ENCODE results near the gene SMAP1.

The SMAP1 gene

GRCh38 chr6:70667711-70668498 lies at the start of gene SMAP1:
Gene SMAP1 (plus strand): TSS chr6:70667883. CDS start chr6:70668024, 141 bp downstream.
- peak; percentile 96 to 97 for DNase-seq

GRCh38 chr6:70620746-70621145 lies 46.9 kb upstream of the SMAP1 start:
- no peak for DNase-seq

- no peak for DNase-seq
Measured at GRCh38 chr6:70622461-70622860, 45.2 kb upstream of the SMAP1 start.

GRCh38 chr6:70625436-70625835 lies 42.2 kb upstream of the SMAP1 start:
- DNase-seq, result no peak

- DNase-seq, result no peak
Measured at GRCh38 chr6:70627500-70628254, 40.0 kb upstream of the SMAP1 start.

- no peak for DNase-seq
Measured at GRCh38 chr6:70629929-70630328, 37.8 kb upstream of the SMAP1 start.

GRCh38 chr6:70633870-70634269 lies 33.8 kb upstream of the SMAP1 start:
- no peak for DNase-seq

DNA sequence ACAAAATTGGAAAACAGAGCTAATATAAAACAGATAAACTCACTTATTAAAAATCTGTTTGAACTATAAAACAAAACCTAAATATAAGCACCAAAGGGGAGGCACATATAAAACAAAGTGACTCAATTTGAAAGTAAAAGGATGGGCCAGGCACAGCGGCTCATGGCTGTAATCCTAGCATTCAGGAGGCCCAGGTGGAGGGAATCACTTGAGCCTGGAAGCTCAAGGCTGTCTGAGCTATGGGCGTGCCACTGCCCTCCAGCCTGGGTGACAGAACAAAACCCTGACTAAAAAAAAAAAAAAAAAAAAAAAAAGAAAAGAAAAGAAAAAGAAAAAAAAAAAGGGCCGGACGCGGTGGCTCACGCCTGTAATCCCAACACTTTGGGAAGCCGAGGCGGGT lies 31.1 kb upstream of the SMAP1 start:
- no peak for DNase-seq

GRCh38 chr6:70638468-70638867 lies 29.2 kb upstream of the SMAP1 start:
- no peak for DNase-seq

DNA sequence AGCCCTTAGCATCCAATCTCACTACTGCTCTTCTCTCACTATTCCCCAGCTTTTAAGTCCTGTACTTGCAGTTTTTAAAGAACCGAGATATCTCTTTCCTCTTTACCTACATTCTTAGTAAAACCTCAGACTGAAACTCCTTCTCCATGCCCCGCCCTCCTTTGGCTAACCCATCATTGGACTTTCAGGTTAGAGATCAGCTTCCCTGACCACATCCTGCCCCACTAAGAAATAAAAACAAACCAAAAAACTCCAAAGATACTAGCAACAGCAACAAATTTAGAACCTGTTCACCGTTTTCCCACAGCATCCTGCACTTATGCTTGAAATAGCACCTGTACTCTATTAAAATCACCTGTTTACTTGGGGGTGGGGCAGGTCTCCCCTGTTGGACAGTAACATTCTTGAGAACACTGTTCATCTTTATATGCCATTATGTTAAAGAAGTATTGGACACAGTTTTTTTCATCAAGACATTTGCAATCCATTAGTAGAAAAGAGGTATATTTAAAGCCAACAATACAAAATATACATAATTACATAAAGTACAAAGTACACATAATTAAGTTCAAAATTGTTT lies 16.3 kb upstream of the SMAP1 start:
- DNase-seq, result peak; percentile 39 to 45

DNA sequence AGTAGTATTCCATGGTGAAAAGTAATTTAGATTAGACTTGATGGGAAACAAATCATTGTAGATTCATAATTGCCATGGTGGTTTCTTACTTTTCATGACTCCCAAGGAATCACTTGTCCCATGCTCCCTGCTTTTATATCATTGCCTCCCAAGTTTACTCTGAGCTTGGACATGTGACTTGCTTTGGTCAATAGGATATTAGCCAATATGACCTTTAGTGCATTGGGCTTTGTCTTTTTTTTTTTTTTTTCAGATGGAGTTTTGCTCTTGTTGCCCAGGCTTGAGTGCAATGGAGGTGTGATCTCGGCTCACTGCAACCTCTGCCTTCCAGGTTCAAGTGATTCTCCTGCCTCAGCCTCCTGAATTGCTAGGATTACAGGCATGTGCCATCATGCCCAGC lies 15.5 kb upstream of the SMAP1 start:
- DNase-seq, result no peak

DNA sequence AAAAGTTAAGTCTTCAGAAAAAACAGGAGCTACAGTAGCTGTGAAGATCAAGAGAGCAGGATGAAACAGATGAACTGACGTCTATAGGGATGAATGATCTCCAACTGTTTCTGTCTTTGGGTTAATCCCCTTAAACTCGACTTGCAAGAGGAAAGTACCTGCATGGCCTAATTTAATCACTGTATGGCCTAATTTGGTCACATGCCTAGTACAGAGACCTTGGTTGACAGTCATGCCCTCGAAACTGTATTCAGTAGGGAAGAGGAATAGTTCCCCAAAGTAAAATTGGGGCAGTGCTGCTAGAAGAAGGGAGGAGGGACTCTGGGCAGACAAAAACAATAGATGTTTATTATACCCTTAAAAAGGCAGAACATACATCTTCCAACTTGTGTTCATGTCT lies 10.0 kb upstream of the SMAP1 start:
- no peak for DNase-seq

GRCh38 chr6:70663881-70664466 lies 3.7 kb upstream of the SMAP1 start:
- DNase-seq, result no peak

DNA sequence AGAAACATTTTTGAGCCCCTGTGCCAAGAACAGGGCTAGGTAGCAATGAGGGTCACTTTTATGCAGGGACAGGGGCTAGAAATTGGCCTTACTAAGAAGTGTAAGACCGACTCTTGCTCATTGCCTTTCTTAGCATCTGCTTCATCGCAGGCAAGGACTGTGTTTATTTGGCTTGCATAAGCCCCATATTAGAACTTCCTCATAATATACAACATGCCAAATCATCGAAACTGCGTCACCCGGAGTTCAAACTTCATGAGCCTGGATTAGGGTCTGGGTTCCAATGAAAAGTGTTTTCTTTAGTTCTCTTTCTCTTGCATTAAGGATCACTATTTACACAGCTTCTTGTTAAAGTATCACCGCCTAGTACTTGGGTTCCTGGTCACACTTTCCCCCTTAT lies 977 bp upstream of the SMAP1 start:
- no peak for DNase-seq

- no peak for DNase-seq
Measured at GRCh38 chr6:70667256-70667710, 400 bp upstream of the SMAP1 start.

- DNase-seq, result no peak
Measured at GRCh38 chr6:70668499-70668812, 773 bp downstream of the SMAP1 start.

DNA sequence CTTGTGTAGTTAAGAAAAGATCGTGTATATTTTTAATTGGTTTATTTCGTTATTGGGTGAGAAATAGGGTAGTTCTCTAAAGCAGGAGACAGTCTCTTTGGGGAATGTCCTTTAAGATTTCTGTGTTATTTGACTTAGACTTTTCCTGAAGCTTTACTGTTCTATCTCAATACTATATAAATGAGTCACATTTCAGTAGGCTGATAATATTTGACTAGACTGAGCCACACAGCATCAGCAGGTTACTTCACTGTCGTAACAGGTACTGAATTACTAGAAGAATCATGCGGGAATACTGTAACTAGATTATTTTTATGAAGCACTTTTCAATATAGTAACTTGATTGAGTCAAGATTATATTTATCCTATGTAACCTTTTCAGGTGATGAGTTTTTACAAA lies 1.4 kb downstream of the SMAP1 start:
- DNase-seq, result no peak

DNA sequence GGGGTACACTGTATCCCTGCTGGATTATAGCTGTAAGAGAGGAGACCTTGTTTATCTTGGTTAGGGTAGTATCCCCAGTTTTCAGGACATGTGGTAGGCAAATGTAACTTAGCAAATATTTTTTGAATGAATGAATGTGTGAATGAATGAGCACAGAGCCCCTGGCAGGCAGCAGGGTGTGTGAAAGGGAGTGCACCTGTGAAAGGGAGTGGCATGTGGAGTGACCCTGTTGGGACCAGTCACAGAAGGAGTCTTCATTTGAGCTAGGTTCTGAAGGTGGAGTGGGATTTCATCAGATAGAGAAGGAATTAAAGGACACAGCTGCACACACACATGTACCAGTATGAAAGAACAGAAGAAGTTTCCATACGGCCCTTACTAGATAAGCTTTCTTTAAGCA lies 4.9 kb downstream of the SMAP1 start:
- DNase-seq, result no peak

DNA sequence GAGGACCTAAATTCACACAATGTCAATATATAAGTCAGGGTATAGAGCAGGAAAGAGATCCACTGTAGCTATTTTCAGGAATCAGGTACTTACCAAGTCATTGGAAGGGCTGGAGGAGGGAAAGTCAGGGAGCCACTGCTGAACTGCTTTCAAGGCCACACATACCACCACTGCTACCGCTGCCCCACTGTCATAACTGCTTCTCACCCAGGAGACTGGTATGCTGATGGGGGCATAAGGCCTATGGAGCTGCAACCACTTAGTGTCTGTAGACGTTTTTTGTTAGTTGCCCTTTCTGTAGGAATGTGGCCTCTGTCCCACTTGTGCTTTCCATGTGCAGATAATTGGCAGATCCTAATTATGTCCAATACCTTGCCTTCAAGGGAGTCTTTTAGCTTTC lies 5.4 kb downstream of the SMAP1 start:
- no peak for DNase-seq

- no peak for DNase-seq
Measured at GRCh38 chr6:70673601-70674000, 5.9 kb downstream of the SMAP1 start.

DNA sequence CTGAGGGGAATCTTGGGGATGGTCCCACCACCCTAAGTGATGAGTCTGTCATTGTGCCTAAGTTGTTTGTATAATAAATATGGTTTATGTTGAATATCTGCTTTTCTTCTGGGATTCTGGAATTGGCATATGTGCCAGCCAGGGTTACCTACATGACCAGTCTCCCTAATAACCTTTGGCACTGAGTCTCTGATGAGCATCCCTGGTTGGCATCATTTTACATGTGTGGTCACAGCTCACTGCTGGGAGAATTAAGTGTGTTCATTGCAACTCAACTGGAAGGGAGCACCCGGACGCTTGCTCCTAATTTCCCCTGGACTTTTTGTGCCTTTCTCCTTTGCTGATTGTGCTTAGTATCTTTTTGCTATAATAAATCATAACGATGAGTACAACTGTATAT lies 8.1 kb downstream of the SMAP1 start:
- DNase-seq, result no peak

DNA sequence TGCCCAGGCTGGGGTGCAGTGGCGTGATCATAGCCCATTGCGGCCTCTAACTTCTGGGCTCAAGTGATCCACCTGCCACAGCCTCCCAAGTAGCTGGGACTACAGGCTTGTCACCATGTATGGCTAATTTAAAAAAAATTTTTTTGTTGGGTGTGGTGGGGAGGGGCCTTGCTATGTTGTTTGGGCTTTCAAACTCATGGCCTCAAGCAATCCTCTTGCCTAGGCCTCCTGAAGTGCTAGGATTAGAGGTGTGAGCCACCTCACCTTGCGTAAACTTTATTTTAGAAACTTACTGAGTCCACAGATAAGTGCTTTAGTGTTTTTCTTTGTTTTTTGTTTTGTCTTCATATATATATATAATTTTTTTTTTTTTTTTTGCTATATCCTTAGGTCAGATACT lies 9.1 kb downstream of the SMAP1 start:
- DNase-seq, result no peak

- no peak for DNase-seq
Measured at GRCh38 chr6:70680396-70680795, 12.7 kb downstream of the SMAP1 start.
